ENCODE results near the gene ENTPD3.
A peak's percentile ranks its signal among the peaks of the same experiment; 100 is the strongest.
"Not testable (repeated sequence)": the region's sequence is repeated elsewhere in the genome, so short reads cannot be mapped to it uniquely, and the experiment has no call there.

The ENTPD3 gene

DNA sequence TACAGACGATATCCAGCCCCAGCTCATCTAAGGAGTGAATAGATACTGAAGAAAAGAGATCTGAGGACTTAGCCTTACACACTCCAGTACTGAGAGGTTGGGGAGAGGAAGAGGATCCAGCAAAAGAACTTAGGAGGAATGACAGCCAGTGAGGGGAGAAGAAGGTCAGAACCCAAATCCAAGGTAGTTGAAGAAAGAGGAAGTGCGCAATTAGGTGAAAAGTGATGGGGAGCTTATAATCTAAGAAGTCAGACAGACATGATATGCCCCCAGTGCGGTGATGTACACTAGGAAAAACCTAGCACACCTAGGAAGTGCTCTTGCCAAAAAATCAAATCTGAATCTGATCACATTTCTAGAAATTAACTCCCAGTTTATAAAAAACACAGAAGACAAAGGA is 20.6 kb downstream of the ENTPD3 start:
- no peak for DNase-seq

DNA sequence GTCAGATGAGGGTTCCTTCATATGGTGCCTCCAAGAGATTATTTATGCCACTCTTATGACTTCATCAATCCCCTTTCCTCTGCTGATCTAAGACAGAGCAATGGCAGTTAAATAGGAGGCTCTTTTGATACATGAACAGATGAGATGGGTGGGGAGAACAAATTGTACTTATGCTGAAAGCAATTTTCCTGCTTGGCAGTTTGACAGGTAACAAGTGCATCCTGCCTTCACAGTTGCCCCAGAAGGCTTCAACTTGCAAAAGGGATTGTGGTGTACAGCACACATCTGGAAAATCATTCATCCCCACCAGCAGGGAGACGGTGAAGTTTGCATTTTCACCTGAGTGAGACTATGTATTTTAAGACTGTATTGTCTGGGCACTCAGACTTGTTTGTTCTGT is 27.3 kb downstream of the ENTPD3 start:
- no peak for DNase-seq

DNA sequence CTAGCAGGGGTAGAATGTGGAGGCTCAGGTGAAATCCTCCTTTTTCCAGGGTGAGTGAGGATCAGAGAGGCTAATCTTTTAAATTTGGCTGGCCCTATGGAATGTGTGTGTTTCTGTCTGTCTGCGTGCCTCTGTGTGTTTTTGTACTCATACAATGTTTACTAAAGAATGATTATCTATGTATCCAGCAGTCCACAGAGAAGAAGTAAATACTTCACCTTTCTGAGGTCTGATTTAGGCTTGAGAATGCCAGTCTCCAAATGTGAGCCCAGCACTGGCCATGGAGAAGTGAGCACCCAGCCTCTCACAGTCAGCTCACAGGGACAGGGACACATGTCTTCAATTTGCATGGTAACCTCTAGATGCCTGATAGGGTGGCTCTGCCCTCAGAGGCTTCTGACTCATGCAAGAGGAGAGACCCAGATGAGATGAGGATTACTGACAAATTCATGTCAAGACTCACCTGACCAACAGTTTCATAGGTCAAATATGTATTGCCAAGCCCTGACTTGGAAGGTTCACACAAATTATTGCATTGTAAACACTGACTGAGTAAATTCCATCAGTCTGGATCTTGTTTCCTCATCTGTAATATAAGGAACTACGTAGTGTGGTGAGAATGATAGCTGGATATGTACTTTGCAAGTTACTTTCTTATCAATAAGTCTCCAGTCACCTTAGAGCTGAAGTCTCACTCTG is 31.0 kb downstream of the ENTPD3 start:
- no peak for DNase-seq

DNA sequence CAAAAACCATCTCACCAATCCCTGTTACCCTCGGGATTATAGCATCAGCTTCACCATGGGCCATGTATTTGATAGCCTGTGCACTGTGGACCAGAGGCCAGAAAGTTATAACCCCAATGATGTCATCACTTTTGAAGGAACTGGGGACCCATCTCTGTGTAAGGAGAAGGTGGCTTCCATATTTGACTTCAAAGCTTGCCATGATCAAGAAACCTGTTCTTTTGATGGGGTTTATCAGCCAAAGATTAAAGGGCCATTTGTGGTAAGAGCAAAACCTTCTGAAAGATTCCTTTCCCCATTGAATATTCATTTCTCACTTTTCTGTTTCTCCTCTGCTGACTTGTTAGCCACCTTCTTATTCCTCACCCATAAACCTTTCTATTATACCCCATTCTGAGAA is 35.9 kb downstream of the ENTPD3 start:
- DNase-seq: no peak

DNA sequence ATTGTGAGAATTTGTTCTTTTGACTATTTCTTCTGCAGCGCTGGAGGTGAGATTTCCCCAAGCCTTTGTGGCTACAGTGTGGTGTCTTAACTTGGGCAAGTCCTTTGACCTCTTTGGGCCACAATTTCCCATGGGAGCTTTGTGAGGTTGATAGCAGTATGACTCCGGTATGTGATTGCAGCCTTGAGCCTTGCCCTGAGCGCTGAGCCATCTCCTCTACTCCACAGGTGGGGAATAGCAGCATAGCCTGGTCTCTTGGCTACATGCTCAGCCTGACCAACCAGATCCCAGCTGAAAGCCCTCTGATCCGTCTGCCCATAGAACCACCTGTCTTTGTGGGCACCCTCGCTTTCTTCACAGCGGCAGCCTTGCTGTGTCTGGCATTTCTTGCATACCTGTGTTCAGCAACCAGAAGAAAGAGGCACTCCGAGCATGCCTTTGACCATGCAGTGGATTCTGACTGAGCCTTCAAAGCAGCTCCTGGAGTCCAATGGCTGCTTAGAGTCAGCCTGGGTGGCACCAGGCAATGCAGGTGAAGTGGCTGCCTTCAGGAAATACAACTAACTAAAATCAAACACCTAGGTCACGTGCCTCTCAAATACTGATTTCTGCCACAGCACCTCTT is 40.2 kb downstream of the ENTPD3 start:
- DNase-seq: no peak

DNA sequence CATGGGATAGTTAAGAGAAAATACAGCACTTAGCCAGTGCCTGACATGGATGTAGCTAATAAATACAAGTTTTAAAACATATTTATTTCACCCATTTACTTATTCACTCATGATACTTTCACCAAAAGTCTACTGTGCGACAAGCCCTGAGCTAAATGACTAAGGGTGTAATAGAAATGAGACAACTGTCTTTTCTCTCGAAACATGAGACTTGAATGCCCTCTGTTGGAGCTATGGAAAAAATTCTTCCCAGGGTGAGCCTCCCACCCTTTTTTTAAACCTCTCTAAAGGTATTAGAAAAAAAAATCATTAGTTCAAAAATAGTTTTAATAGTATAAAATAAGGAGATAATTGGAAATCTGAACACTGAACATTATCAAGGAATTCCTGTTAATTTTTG is 45.8 kb downstream of the ENTPD3 start:
- no peak for DNase-seq

DNA sequence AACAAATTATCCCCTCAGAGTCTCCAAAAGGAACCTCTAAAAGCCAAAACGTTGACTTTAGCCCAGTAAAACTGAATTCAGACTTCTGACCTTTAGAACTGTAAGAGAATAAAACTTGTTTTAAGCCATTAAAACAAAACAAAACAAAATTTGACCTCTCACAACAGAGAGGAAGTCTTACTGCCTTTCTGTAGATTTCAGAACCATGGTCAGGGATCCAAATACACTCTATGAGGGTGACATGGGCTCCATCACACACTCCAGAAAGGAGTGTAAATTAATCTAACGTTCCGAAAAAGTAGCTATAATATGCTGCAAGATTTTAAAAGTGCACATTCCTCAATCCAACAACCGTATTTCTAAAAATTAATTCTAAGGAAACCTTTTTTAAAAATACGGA is 50.9 kb downstream of the ENTPD3 start:
- no peak for DNase-seq

DNA sequence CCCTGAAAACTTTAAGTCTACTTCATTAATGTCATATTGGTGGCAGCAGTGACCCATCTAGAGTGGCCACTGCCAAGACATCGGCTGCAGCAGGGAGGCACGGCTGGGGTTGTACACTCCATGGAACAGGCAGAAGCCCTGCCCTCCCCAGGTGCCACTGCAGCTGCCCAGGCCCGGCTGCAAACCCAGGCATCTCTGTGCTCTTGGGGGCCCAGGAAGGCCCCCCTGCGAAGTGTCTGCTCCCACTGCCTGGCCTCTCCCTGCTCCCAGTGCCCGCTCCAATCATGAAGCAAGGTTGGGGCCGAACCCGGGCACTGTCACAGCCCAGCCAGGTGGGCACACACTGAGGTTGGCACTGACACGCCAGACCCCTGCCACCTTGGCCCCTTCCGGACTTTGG is 58.1 kb downstream of the ENTPD3 start:
- DNase-seq: no peak

DNA sequence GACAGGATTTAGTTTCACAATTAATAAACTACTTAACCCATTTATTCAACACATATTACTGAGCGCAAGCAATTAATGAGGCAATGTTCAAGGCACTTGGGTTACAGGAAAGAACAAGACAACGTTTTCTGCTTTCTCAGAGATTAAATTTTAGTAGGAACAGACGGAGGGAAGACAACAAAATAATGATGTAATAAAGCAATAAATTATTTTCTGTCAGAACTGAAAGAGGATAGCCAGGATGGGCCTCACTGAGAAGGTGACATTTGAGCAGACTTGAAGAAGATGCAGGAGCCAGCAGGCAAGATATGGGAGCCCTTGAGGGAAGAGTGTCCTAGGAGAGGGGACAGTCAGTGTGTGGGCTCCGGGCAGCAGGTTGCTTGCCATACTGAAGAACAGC is 58.9 kb downstream of the ENTPD3 start:
- DNase-seq: no peak

DNA sequence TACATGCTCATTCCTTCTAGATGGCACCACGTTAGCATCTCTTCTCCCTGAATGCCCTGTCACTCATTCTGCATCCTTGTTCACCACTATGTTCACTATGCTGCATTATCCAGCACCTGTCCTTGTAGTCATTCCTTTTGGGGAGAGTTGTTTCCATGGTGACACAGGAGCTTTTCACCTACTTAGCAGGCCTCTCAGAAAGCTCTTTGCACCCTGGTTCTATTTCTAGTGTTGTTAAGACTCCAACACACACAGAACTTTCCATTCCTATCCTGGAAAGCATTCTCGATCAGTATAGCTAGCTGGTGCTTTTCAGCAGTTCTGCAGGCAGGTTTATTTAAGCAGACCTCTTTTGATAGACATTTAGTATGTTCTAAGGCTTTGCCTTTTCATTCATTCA is 63.5 kb downstream of the ENTPD3 start:
- no peak for DNase-seq

DNA sequence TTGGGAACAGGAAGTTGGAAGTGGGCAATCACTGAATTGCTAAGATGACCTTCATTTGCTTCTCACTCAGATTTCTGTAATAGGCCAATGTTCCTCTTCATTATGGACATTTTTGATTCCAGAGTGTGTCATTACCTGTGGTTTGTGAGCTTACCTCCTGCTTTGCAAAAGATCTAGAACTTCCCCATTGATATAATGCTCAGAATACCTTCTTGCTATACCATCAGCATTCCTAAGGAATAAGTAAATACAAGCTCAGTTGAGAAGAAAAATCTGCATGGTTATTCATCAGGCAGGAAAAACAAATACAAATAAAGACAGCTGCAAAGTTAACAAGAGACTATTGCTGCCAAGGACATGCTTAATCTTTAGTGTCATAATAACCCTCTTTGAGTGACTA is 64.6 kb downstream of the ENTPD3 start:
- no peak for DNase-seq

DNA sequence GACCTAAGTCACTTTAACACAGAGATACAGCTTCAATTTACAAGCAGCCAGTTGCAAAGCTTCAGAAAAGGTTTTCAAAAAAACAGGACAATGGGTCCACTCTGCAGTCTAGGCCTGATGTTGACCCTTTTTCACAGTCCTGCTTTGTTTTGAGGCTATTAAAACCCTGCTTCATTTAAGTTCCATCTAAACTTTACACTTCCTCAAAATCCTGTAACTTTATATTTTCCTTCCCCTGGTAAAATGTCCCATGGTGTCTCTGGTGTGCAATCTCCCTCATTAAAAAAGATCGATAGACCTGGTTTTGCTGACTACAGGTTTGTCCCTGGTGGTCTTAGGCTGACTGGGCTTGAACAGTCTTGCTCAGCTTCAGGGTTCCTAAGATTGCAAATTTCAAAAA is 65.1 kb downstream of the ENTPD3 start:
- DNase-seq: no peak

DNA sequence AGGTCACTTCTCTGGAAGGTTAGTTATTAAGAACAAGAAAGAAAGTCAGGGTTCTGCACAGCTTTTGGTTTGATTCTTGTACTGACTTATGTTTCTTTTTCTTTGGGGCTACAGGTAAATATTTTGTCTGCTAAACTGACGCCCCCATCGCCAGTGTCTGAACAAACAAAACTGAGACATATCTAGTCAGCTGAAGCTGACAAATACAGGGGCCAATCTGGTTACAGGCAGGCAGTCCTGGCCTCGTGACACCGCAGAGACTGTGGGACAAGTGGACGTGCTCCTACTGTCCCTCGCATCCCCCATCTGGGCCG is 65.5 kb downstream of the ENTPD3 start:
- no peak for DNase-seq

DNA sequence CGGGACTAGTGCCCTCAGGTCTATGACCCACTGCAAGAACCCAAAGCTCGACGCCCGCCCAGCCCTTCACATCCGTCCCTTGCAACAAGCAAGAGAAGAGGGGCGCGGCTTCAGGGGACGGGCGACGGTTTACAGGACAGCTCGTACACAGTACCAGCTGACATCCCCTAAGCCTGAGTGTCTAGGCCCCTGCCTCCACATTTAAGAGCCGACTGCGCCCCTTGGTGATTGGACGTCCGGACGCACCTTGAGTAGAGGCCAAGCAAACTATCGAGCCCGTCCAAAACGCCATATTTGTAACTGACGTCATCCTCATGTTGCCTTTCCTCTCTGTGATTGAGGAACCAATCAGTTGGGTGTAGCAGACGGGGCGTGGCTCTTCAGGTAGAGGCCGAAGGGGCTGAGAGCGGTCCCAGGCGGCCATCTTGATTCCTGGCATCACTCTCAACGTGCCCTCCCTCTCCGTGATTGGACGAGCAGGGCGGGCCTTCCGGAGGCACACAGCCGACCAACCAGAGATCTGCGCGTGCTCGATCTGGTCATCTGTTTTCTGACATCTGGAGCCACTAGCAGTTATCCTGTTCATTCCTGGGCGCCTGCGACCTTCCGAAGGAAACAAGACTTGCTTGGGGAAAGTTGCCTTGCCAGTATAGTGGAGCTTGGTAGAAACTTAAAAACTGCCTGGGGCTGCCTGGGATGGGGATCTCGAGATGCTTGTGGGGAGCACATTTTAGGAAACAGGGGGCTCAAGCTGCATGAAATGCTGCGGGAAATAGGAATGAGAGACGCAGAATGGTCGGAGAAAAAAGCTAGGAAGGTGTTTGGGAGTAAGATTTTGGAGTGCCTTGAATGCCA is 66.1 kb downstream of the ENTPD3 start:
- peak; percentile 97 for DNase-seq

DNA sequence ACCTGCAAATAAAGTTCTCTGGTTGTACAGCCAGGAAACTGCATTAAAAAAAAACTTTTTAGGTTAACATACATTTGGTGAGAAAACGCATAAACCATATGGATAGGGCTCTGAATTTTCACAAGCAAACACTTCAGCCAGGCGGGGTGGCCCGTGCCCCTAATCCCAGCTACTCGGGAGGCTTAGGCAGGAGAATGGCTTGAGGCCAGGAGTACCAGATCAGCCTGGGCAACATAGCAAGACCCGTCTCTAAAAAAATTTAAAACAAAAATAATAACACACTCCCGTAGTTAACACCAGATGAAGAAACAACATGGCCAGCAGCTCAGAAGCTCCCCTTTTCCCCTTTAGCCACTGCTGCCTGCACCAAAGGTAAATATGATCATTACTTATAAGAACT is 66.9 kb downstream of the ENTPD3 start:
- no peak for DNase-seq

DNA sequence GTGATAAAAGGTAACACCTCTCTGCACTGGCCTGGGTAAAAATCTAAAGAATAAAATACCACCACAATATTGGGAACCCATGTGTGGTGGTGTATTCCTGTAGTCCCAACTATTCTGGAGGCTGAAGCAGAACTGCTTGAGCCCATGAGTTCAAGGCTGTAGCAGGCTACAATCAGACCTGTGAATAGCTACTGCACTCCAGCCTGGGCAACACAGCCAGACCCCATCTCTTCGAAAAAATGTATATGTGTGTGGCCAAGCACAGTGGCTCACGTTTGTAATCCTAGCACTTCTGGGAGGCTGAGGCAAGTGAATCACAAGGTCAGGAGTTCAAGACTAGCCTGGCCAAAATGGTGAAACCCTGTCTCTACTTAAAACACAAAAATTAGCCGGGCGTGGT is 68.3 kb downstream of the ENTPD3 start:
- DNase-seq: no peak

DNA sequence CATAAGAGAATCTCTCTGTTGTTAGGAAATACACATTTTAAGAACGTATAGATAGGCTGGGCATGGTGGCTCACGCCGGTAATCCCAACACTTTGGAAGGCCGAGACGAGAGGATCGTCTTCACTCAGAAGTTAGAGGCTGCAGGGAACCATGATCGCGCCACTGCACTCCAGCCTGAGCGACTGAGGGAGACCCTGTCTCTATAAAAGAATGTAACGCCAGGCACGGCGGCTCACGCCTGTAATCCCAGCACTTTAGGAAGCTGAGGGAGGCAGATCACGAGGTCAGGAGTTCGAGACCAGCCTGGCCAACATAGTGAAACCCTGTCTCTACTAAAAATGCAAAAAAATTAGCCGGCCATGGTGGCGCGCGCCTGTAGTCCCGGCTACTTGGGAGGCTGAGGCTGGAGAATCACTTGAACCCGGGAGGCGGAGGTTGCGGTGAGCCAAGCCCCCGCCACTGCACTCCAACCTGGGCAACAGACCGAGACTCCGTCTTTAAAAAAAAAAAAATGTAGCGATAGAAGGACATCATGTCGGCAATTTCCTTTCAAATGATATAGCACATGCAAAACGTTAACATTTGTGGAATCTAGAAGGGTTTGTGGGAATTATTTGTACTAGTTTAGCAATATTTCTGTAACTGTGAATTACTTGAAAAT is 69.4 kb downstream of the ENTPD3 start:
- DNase-seq: no peak

DNA sequence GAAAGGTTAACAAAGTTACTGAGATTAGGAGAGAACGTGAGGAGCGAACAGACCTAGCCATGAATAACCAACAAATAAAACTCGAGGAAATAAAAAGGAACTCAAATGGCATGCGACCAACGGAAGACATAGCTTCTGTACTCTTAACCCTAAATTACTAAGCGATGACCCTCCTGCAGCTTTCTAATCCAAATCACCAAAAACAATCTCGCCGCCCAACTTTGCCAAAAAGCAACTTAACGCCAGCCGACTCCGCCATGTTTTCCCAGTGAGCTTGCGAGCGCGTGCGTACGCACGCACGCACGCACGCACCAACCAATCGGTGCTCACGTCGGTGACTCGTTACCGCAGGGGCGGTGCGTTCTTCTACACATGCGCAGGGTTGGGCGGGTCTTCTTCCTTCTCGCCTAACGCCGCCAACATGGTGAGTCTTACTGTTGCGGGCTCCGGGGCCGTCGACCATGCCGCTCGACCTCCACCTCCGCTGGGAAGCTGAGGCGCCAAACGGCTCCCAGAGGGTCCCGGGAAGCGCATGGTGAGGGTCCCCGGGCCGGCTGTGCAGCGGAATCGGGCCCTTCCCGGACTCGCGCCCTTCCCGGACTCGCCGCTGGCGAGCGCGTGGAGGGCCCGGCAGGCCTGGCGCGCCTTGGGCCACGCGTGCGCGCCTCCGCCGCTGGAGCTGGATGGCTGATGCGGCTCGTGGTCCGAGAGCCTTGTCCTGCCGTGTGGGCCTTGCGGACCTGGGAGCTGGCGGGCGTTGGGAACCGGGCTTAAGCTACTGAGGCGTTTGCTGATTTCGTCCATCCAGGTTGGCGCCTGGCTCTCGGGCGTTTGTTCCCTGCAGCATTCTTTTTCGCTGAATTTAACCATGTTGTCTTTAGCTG is 70.2 kb downstream of the ENTPD3 start, which contains the start of gene RPL14:
TSS of gene RPL14 (plus strand) at position 400 of the 884 bp plus-strand sequence. CDS start at position 533, 133 bp downstream.
- peak; percentile 95 for DNase-seq

DNA sequence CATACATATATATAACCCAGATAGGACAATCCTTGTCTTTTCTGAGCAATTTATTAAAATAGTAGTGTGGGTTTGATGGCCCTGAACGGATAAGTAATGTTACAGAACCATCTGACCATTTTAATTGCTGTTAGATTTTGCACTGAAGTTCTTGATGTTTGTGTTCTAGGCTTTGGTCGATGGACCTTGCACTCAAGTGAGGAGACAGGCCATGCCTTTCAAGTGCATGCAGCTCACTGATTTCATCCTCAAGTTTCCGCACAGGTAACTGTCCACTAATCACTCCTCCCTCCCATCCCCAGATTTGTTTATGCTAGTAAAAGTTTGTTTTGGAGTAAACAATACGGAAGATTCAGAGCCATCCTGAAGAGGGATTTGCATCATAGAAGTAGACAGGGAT is 71.5 kb downstream of the ENTPD3 start:
- DNase-seq: no peak

DNA sequence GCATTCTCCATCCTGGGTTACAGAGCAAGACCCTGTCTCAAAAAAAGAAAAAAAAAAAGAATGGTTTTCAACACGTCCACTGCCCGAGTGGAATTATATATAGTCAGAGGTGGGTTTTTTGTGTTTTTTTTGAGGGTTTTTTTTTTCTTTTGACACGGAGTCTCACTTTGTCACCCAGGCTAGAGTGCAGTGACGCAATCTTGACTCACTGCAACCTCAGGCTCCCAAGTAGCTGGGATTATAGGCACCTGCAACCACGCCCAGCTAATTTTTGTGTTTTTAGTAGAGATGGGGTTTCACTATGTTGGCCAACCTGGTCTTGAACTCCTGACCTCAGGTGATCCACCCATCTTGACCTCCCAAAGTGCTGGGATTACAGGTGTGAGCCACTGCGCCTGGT is 73.5 kb downstream of the ENTPD3 start:
- DNase-seq: not testable (repeated sequence)

DNA sequence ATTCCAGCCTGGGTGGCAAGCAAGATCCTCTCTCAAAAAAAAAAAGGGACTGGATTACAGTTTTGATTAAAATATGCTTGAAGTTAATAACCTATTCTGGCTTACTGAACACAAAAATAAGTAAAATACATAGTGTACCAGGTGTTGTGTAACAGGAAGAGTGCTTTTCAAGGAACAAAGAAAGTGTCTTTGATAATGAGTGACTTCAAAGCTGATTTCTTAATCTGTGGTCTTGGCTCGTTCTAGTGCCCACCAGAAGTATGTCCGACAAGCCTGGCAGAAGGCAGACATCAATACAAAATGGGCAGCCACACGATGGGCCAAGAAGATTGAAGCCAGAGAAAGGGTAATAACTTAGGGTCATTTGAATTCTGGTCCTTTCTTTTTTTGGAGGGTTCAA is 74.2 kb downstream of the ENTPD3 start:
- DNase-seq: no peak

DNA sequence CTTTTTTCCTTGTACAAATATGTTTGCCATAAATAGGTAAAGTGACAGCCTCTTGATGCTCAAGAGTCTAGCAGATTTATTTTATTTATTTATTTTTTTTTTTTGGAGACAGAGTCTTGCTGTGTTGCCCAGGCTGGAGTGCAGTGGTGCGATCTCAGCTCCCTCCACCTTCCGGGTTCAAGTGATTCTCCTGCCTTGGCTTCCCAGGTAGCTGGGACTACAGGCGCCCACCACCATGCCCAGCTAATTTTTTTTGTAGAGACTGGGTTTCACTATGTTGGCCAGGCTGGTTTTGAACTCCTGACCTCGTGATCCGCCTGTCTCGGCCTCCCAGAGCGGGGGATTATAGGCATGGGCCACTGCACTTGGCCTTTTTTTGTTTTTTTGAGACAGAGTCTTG is 75.9 kb downstream of the ENTPD3 start:
- not testable (repeated sequence) for DNase-seq

DNA sequence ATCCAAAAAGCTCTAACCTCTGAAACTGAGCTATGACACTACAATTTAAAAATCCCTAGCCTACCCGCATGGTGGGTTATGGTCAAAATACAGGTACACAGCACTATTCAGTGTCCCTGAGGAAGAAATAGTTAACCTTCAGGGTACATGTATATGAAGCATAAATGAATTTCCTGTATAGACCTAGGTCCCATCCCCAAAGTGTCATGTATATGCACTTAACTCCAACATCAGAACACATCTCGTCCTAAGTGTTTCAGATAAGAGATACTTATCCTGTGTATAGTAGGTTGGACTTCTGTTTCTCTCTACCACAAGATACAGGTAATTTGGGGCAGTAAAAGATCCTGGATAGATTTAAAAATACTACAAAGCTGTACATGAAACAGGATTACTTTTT is 76.6 kb downstream of the ENTPD3 start:
- no peak for DNase-seq
